ENCODE data around the gene TUBA3E. TPM values are rescaled to one million over a fixed set of nuclear protein-coding genes. Genes with fewer than 3 reads are reported as not detected.

Gene TUBA3E
- total and polyA plus RNA-seq, 9 of the 15 experiments (the other 6 are each of a cell fraction or from before 2014, with no cell fraction given), result 0.09 to 0.30 (median 0.13) TPM; not detected in 3

GRCh38 chr2:130181325-130181879, 16.8 kb downstream of the TUBA3E start, which contains the start of gene SMPD4 (continued):
- TF ChIP-seq XRCC3 (IDR thresholded peaks at IDR 0.05) (no peak), CLOCK (CRISPR knock-in tag; IDR thresholded peaks at IDR 0.05; ENCODE audit: borderline replicate concordance) (no peak), HDAC1 (IDR thresholded peaks at IDR 0.05) (peak in 1 of 2 experiments; percentile 74; a peak in 2 of 4 replicates), EP400 (IDR thresholded peaks at IDR 0.05) (peak; percentile 96), NR2F6 (CRISPR knock-in tag; IDR thresholded peaks at IDR 0.05) (no peak), U2AF1 (optimal IDR thresholded peaks at IDR 0.05; ENCODE audit: low read depth, low read length) (peak; percentile 58), ZSCAN32 (CRISPR knock-in tag; IDR thresholded peaks at IDR 0.05) (no peak), NCOA2 (IDR thresholded peaks at IDR 0.05; ENCODE audit: partially characterized antibody in 2 of 2) (no peak), DLX4 (CRISPR knock-in tag; IDR thresholded peaks at IDR 0.05) (no peak), HOMEZ (CRISPR knock-in tag; IDR thresholded peaks at IDR 0.05) (no peak), FOXJ3 (CRISPR knock-in tag; IDR thresholded peaks at IDR 0.05) (no peak), ZNF133 (CRISPR knock-in tag; IDR thresholded peaks at IDR 0.05) (no peak), NFRKB (IDR thresholded peaks at IDR 0.05; ENCODE audit: low read depth) (peak; percentile 61; the same call in 1 of the 2 replicates), OTX1 (CRISPR knock-in tag; IDR thresholded peaks at IDR 0.05) (no peak), PCBP1 (IDR thresholded peaks at IDR 0.05; ENCODE audit: low read depth, low read length, poor library complexity, severe bottlenecking) (no peak), ZBTB49 (CRISPR knock-in tag; IDR thresholded peaks at IDR 0.05; ENCODE audit: borderline replicate concordance) (no peak), ZNF280B (CRISPR knock-in tag; IDR thresholded peaks at IDR 0.05) (no peak), MED1 (CRISPR knock-in tag; IDR thresholded peaks at IDR 0.05; ENCODE audit: borderline replicate concordance) (no peak)

All from K562 (cell line).